HG02763 (cell line): ENCODE results near the gene CDKAL1.
"Not testable (repeated sequence)": the region's sequence is repeated elsewhere in the genome, so short reads cannot be mapped to it uniquely, and the experiment has no call there.

Source experiments
- ATAC-seq: cut with Tn5 transposase; IDR thresholded peaks from one replicate; pipeline ENCODE4 v1.9.1; 2021; ENCODE audit warnings: mild to moderate bottlenecking, moderate library complexity; ENCODE audit not compliant: unreplicated experiment

The CDKAL1 gene

GRCh38 chr6:20589266-20589665 lies 55.0 kb downstream of the CDKAL1 start:
- no peak for ATAC-seq

- not testable (repeated sequence) for ATAC-seq
Observed at GRCh38 chr6:20590476-20590875, 56.2 kb downstream of the CDKAL1 start.

- ATAC-seq, result not testable (repeated sequence)
Observed at GRCh38 chr6:20594299-20594853, 60.1 kb downstream of the CDKAL1 start.

- no peak for ATAC-seq
Observed at GRCh38 chr6:20599302-20600051, 65.2 kb downstream of the CDKAL1 start.

GRCh38 chr6:20600831-20601230 lies 66.6 kb downstream of the CDKAL1 start:
- ATAC-seq, result no peak

- ATAC-seq, result no peak
Observed at GRCh38 chr6:20604159-20604558, 69.9 kb downstream of the CDKAL1 start.

- ATAC-seq, result no peak
Observed at GRCh38 chr6:20605061-20605460, 70.8 kb downstream of the CDKAL1 start.

GRCh38 chr6:20605581-20605980 lies 71.3 kb downstream of the CDKAL1 start:
- ATAC-seq, result no peak

- ATAC-seq, result no peak
Observed at GRCh38 chr6:20606831-20607230, 72.6 kb downstream of the CDKAL1 start.

- ATAC-seq, result no peak
Observed at GRCh38 chr6:20608356-20608755, 74.1 kb downstream of the CDKAL1 start.

GRCh38 chr6:20608905-20609304 lies 74.6 kb downstream of the CDKAL1 start:
- no peak for ATAC-seq

GRCh38 chr6:20609924-20610323 lies 75.7 kb downstream of the CDKAL1 start:
- ATAC-seq, result not testable (repeated sequence)

GRCh38 chr6:20610636-20611370 lies 76.5 kb downstream of the CDKAL1 start:
- ATAC-seq, result no peak

GRCh38 chr6:20617537-20617936 lies 83.3 kb downstream of the CDKAL1 start:
- not testable (repeated sequence) for ATAC-seq

GRCh38 chr6:20620043-20620442 lies 85.8 kb downstream of the CDKAL1 start:
- no peak for ATAC-seq

GRCh38 chr6:20623761-20624160 lies 89.5 kb downstream of the CDKAL1 start:
- no peak for ATAC-seq

GRCh38 chr6:20626165-20626564 lies 91.9 kb downstream of the CDKAL1 start:
- ATAC-seq, result no peak

- no peak for ATAC-seq
Observed at GRCh38 chr6:20629509-20629908, 95.3 kb downstream of the CDKAL1 start.

- ATAC-seq, result no peak
Observed at GRCh38 chr6:20630136-20630535, 95.9 kb downstream of the CDKAL1 start.

GRCh38 chr6:20630617-20631548 lies 96.6 kb downstream of the CDKAL1 start:
- ATAC-seq, result no peak

- ATAC-seq, result no peak
Observed at GRCh38 chr6:20631549-20631924, 97.3 kb downstream of the CDKAL1 start.
